Endothelial cell of umbilical vein (primary cell): Measurements from ENCODE around the gene GAP43. TPM values are rescaled to one million over a fixed set of nuclear protein-coding genes. Genes with fewer than 3 reads are reported as not detected.

Experiments
- BruUV-seq: library from RNA; stranded (reverse); fragments of 400-500 nt; replicated peaks from 2 replicates; lab custom pipeline; 2021; lab: Mats Ljungman, UMichigan
- CTCF ChIA-PET: fragments of 300-600, 350-600 bp; sonication (Branson Sonifier 250); formaldehyde crosslinking; loops from one replicate; lab custom pipeline; 2021; ENCODE audit warnings: antibody characterized with exemption, inconsistent platforms; lab: Charles Lee
- POLR2A ChIA-PET: fragments of 300-600, 350-600 bp; sonication (Branson Sonifier 250); formaldehyde crosslinking; loops from one replicate; lab custom pipeline; 2021; ENCODE audit warnings: antibody characterized with exemption, inconsistent platforms; lab: Charles Lee
- DNase-seq: peaks from one replicate; pipeline ENCODE4 v3.0.0-alpha.2; 2011; ENCODE audit warnings: low read depth, low spot score
- FAIRE-seq: peaks from 2 replicates; lab custom pipeline; 2011; peaks lifted over from hg19 to GRCh38; lab: Jason Lieb, UNC
- H2AFZ ChIP-seq: 2 replicates; pipeline ENCODE4 v1.6.0; 2012; ENCODE audit warnings: low read depth, low read length, control low read depth, inconsistent platforms
- H3K27ac ChIP-seq: 2 replicates; pipeline ENCODE4 v1.5.1; 2011; ENCODE audit warnings: low read depth, mild to moderate bottlenecking, control low read depth, low read length, moderate library complexity; ENCODE audit not compliant: insufficient read depth
- H3K27me3 ChIP-seq, 2 experiments: 2 replicates each; pipeline versions ENCODE4 v1.6.0 to v1.6.1; 2011; ENCODE audit warnings: low read length in 2 of 2, mixed read lengths in 1 of 2; ENCODE audit not compliant: control insufficient read depth in 2 of 2, insufficient read depth in 2 of 2
- H3K36me3 ChIP-seq, 2 experiments: 2 replicates in 1 of 2; 3 replicates in 1 of 2; pipeline ENCODE4 v1.5.1; 2011; ENCODE audit warnings: low read length in 2 of 2, mild to moderate bottlenecking in 1 of 2, moderate library complexity in 1 of 2; ENCODE audit not compliant: control insufficient read depth in 2 of 2, insufficient read depth in 2 of 2; ENCODE audit errors: extremely low read depth in 1 of 2
- H3K4me1 ChIP-seq: 3 replicates; pipeline ENCODE4 v1.5.1; 2011; ENCODE audit warnings: mild to moderate bottlenecking, low read length; ENCODE audit not compliant: control insufficient read depth, insufficient read depth; ENCODE audit errors: extremely low read depth
- H3K4me2 ChIP-seq: 2 replicates; pipeline ENCODE4 v1.6.1; 2011; ENCODE audit warnings: low read length, control low read depth, mixed read lengths; ENCODE audit not compliant: insufficient read depth
- H3K4me3 ChIP-seq, 3 experiments: fragments of 200-600 bp in 1 of 3; sonication (generic), shearing (Covaris generic) in 1 of 3; replicated peaks in 1 of 3; 2 replicates each; pipeline ENCODE4 v1.5.1; 2011 to 2016; ENCODE audit warnings: control low read depth in 3 of 3, low read length in 3 of 3, mild to moderate bottlenecking in 2 of 3, inconsistent platforms in 1 of 3, low read depth in 1 of 3, moderate library complexity in 1 of 3; ENCODE audit not compliant: insufficient read depth in 1 of 3
- H3K79me2 ChIP-seq: 2 replicates; pipeline ENCODE4 v1.6.0; 2012; ENCODE audit warnings: low read length, inconsistent platforms; ENCODE audit not compliant: control insufficient read depth, insufficient read depth
- H3K9ac ChIP-seq: replicated peaks from 2 replicates; pipeline ENCODE3; 2011; ENCODE audit warnings: low read length, control low read depth; ENCODE audit not compliant: insufficient read depth; ENCODE audit errors: extremely low read depth
- H3K9me1 ChIP-seq: replicated peaks from 3 replicates; pipeline ENCODE4 v1.6.0; 2011; ENCODE audit warnings: mild to moderate bottlenecking, low read length; ENCODE audit not compliant: control insufficient read depth, insufficient read depth; ENCODE audit errors: extremely low read depth
- H3K9me3 ChIP-seq: replicated peaks from 2 replicates; pipeline ENCODE4 v1.5.1; 2012; ENCODE audit warnings: low read length, inconsistent platforms; ENCODE audit not compliant: control insufficient read depth, insufficient read depth
- H4K20me1 ChIP-seq: replicated peaks from 2 replicates; pipeline ENCODE3; 2011; ENCODE audit warnings: mild to moderate bottlenecking, low read length; ENCODE audit not compliant: control insufficient read depth, insufficient read depth; ENCODE audit errors: extremely low read depth
- CTCF ChIP-seq, 2 donors: IDR thresholded peaks; 1 replicate in 1 of 2; 2 replicates in 1 of 2; pipeline ENCODE4 v1.5.1; 2011; ENCODE audit warnings: low read length in 2 of 2, mild to moderate bottlenecking in 2 of 2, moderate library complexity in 2 of 2, control low read depth in 1 of 2, inconsistent platforms in 1 of 2, low read depth in 1 of 2; ENCODE audit not compliant: insufficient read depth in 1 of 2; ENCODE audit errors: extremely low read depth in 1 of 2
- EZH2 ChIP-seq: IDR thresholded peaks from 2 replicates; pipeline ENCODE4 v1.6.1; 2012; ENCODE audit warnings: borderline replicate concordance, low read depth, mild to moderate bottlenecking, moderate library complexity, low read length, inconsistent platforms; ENCODE audit not compliant: severe bottlenecking
- FOS ChIP-seq: IDR thresholded peaks from 2 replicates; pipeline ENCODE4 v1.6.1; 2011; ENCODE audit warnings: mild to moderate bottlenecking, low read length, moderate library complexity, borderline replicate concordance; ENCODE audit not compliant: insufficient read depth
- GATA2 ChIP-seq: IDR thresholded peaks from 2 replicates; pipeline ENCODE4 v1.7.0; 2011; ENCODE audit warnings: low read depth, mild to moderate bottlenecking, moderate library complexity, mixed read lengths, low read length; ENCODE audit not compliant: insufficient read length, insufficient read depth
- JUN ChIP-seq: IDR thresholded peaks from 2 replicates; pipeline ENCODE4 v1.6.1; 2011; ENCODE audit warnings: borderline replicate concordance, low read depth; ENCODE audit not compliant: insufficient read length, insufficient read depth
- MYC ChIP-seq: IDR thresholded peaks from one replicate; pipeline ENCODE4 v1.6.1; 2011; ENCODE audit warnings: mild to moderate bottlenecking, low read depth, low read length
- POLR2A ChIP-seq: IDR thresholded peaks from 2 replicates; pipeline ENCODE4 v1.6.1; 2012; ENCODE audit warnings: low read depth, mild to moderate bottlenecking, control low read depth, low read length
- POLR2AphosphoS5 ChIP-seq: IDR thresholded peaks from 2 replicates; pipeline ENCODE4 v1.6.1; 2012; ENCODE audit warnings: low read depth, mild to moderate bottlenecking, control low read depth, low read length, moderate library complexity; ENCODE audit not compliant: insufficient read depth
- dilution Hi-C: fragments of 300-500 bp; cut with MboI; formaldehyde crosslinking; loops from one replicate; pipeline ENCODE4 v1.15.0; 2019; ENCODE audit warnings: low sequenced_read_pairs; ENCODE audit not compliant: extremely low pct_ligation_motif_present
- intact Hi-C: fragments of 100-400 bp; cut with micrococcal nuclease; formaldehyde crosslinking; loops from one replicate; pipeline ENCODE4 v1.10.0; 2022
- polyA plus RNA-seq, 4 experiments: library from polyadenylated mRNA; depleted of rRNA in 3 of 4; stranded (reverse) in 3 of 4; unstranded in 1 of 4; fragments of >200 nt; gene quantifications; 2 replicates each; pipeline versions ENCODE4 v1.2.1 to v1.2.3, GENCODE V29; 2011 to 2012; ENCODE audit warnings: missing spikeins in 1 of 4
- total RNA-seq: library from RNA; stranded (reverse); gene quantifications from 2 replicates; pipeline ENCODE4 v1.2.3, GENCODE V29; 2021

GAP43 gene
- total and polyA plus RNA-seq, 2 donors (not counting 3 experiments of a cell fraction or from before 2014, with no cell fraction given), result 0.06 TPM; not detected in 1

GRCh38 chr3:115632026-115632425 is 8.7 kb downstream of the GAP43 start:
- Histone ChIP-seq H3K79me2 (no peaks in the 10 kb centered on the region), H3K4me2 (no peak overlapping the region), H3K9me3 (no peaks in the 10 kb centered on the region), H3K27ac (no peak overlapping the region), H3K36me3 (no peaks in the 10 kb centered on the region), H3K4me1 (no peaks in the 10 kb centered on the region), H4K20me1 (no peaks in the 10 kb centered on the region), H3K9me1 (no peaks in the 10 kb centered on the region), H3K27me3 (peaks cover 7 to 16% of the 10 kb centered on the region in 2 experiments), H3K4me3 (no peak overlapping the region), H3K9ac (no peak overlapping the region), H2AFZ (no peak overlapping the region)
- intact Hi-C loops, result no loop called here
- CTCF ChIA-PET, result no interaction called here
- POLR2A ChIA-PET, result no interaction called here
- TF ChIP-seq JUN (no peak), GATA2 (no peak), CTCF (IDR thresholded peaks at IDR 0.05; ENCODE audit: extremely low read depth in 1 of 2, insufficient read depth in 1 of 2, low read depth in 1 of 2, low read length in 2 of 2) (no peak), POLR2AphosphoS5 (no peak), FOS (no peak), POLR2A (no peak), EZH2 (no peak), MYC (no peak)
- no TSS peak for BruUV-seq
- DNase-seq, result no peak
- no peak for FAIRE-seq
- dilution Hi-C loops, result no loop called here
